Measurements from ENCODE around the gene OOSP4B.

DNA sequence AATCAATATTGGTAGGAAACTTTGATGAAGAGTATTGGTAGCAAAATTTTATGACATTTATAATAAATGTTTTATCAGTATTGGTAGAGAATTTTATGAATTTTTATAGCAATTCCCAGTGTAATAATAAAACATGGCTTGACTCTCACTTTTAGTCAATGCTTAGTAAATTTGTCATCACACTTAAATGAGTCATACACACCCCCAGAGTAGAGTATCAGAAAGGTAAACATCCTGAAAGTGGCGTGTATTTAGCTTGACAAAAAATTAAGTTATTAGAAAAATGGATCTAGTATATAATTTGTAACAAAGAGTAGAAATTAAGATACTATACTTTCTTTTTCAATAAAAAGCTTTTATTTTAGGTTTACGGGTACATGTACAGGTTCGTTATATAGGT lies 42.1 kb downstream of the OOSP4B start:
- TF ChIP-seq, protein P1, sequence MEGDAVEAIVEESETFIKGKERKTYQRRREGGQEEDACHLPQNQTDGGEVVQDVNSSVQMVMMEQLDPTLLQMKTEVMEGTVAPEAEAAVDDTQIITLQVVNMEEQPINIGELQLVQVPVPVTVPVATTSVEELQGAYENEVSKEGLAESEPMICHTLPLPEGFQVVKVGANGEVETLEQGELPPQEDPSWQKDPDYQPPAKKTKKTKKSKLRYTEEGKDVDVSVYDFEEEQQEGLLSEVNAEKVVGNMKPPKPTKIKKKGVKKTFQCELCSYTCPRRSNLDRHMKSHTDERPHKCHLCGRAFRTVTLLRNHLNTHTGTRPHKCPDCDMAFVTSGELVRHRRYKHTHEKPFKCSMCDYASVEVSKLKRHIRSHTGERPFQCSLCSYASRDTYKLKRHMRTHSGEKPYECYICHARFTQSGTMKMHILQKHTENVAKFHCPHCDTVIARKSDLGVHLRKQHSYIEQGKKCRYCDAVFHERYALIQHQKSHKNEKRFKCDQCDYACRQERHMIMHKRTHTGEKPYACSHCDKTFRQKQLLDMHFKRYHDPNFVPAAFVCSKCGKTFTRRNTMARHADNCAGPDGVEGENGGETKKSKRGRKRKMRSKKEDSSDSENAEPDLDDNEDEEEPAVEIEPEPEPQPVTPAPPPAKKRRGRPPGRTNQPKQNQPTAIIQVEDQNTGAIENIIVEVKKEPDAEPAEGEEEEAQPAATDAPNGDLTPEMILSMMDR (IDR thresholded peaks at IDR 0.05 in 4 of 5, conservative IDR thresholded peaks at IDR 0.05 in 1 of 5): no peak
- no peak for TF ChIP-seq POLR2A (IDR thresholded peaks at IDR 0.05)
